ENCODE measurements around the gene MUC4.

Gene MUC4

DNA sequence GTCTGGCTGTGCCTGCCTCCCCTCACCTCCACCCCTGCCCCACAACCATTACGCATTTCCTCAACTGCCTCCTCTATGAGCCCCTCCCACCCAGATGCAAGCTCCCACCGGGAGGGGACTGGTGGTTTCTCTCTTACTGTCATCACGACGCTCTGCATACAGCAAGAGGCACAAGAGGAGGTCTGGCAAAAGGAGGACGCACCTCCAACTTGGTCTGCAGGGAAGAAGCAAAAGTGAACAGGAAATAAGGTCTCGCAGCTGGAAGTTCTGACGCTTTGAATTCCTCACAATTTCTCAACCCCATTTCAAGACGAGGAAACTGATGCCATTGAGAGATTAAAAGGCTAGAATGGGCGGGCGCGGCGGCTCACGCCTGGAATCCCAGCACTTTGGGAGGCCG lies 42.3 kb upstream of the MUC4 start:
- H3K4me3 ChIP-seq, result no peak overlapping the region
- no peak for DNase-seq (ENCODE audit: low read depth, low spot score)
- no peak overlapping the region for H3K9ac ChIP-seq (ENCODE audit: insufficient read length)
- no peak overlapping the region for H3K27ac ChIP-seq
- H3K9me3 ChIP-seq (ENCODE audit: low read depth, low read length), result no peaks in the 10 kb centered on the region
- TF ChIP-seq FOXP2 (optimal IDR thresholded peaks at IDR 0.05; ENCODE audit: control extremely low read depth, extremely low read length, insufficient read depth) (no peak), POLR2AphosphoS5 (IDR thresholded peaks at IDR 0.05; ENCODE audit: borderline replicate concordance, low read depth, low read length) (no peak)
- H3K36me3 ChIP-seq (ENCODE audit: insufficient read depth, low read length), result no peaks in the 10 kb centered on the region

DNA sequence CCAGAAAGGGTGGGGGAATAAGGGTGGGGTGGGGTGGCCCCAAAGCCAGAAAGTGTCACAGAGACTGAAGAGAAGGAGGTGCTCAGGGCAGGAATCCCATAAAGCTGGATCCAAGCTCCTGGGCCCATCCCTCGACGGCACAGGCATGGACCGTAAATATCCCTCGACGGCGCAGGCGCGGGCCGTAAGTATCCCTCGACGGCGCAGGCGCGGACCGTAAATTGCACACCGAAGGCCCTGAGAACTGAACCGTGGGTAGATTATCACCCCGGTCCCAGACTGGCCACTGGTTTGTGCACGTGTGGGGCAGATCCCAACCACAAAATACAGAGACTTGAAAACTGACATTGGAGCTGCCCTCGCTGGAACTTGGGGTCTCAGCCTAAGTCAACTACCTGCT lies 41.3 kb upstream of the MUC4 start:
- Histone ChIP-seq H3K9me3 (ENCODE audit: low read depth, low read length) (no peaks in the 10 kb centered on the region), H3K36me3 (ENCODE audit: insufficient read depth, low read length) (no peaks in the 10 kb centered on the region), H3K9ac (ENCODE audit: insufficient read length) (no peak overlapping the region), H3K27ac (no peak overlapping the region), H3K4me3 (no peak overlapping the region)
- no peak for DNase-seq (ENCODE audit: low read depth, low spot score)
- TF ChIP-seq FOXP2 (optimal IDR thresholded peaks at IDR 0.05; ENCODE audit: control extremely low read depth, extremely low read length, insufficient read depth) (no peak), EZH2 (IDR thresholded peaks at IDR 0.05) (no peak), POLR2AphosphoS5 (IDR thresholded peaks at IDR 0.05; ENCODE audit: borderline replicate concordance, low read depth, low read length) (no peak)

DNA sequence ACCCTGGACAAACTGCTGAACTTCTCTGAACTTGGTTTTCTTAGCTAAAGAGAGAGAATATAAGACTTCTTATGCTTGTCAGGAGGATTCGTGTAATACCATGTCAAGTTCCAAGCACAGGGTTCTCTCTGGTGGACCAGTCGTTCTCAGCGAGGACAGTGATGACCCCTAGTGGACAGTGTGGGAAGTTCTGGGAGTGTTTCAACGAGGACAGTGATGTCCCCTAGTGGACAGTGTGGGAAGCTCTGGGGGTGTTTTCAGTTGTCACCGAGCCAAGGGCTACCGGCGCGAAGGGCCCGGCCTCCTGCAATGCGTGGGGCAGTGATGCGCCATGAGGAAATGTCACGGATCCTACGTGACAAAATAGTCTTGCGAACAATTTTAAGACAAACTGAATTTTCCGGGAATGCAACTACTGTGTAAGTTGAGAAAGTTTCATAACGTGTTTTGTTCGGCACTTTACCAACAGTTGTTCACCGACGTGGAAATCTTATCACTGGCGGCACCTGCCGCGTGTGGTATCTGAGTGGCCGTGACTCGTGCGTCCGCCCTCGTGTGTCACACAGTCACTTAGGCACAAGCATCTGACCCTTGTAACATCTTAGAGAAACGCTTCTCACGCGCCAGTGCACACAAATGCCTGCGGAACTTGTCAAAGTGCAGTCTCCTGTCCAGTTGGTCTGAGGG lies 39.3 kb upstream of the MUC4 start:
- Histone ChIP-seq H3K9me3 (ENCODE audit: low read depth, low read length) (no peaks in the 10 kb centered on the region), H3K36me3 (ENCODE audit: insufficient read depth, low read length) (no peaks in the 10 kb centered on the region), H3K4me3 (0 out of 2 replicates have a peak overlapping the region, but pooled peaks have one; percentile 4), H3K27ac (no peak overlapping the region), H3K9ac (ENCODE audit: insufficient read length) (no peak overlapping the region)
- peak; percentile 92 for DNase-seq (ENCODE audit: low read depth, low spot score)
- 0 out of 2 replicates have a peak, but pooled peaks have one; percentile 17 for TF ChIP-seq POLR2AphosphoS5 (IDR thresholded peaks at IDR 0.05; ENCODE audit: borderline replicate concordance, low read depth, low read length)
- no peak for TF ChIP-seq FOXP2 (optimal IDR thresholded peaks at IDR 0.05; ENCODE audit: control extremely low read depth, extremely low read length, insufficient read depth)

DNA sequence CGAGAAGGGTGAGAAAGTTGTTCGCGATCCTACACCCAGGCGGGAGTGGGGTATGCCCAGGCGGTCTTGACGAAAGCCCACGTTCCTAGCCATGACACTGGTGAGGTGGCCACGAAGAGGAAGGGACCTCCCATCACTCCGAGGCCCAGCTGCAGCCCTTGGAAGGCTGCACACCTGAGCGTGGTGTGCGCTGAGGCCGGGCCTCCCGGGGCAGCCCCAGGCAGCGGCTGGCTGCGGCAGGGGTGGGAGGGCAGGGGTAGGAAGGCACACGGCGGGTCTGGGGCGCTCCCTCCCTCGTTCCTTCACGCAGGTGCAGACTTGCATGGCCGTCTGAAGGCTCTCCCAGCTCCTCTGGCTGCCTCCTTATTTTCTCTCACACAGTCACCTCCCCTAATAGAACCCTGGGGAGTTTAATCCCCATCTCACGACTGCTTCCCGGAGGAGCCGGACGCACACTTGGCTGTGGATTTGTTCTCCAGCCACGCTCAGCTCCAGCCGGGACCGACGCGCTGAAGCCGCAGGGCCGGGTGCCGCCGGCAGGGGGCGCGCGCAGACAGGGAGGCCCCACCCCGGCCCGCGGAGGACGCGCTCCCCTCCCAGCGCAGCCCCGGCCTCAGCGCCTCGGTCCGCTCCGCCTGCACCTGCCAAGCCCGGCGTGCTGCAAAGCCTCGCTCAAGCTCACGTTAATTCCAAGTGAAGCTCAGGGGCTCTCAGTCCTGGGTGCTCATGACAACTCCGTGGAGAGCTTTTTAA lies 37.8 kb upstream of the MUC4 start:
- H3K4me3 ChIP-seq, result no peak overlapping the region
- no peak for TF ChIP-seq EZH2 (IDR thresholded peaks at IDR 0.05)
- TF ChIP-seq POLR2AphosphoS5 (IDR thresholded peaks at IDR 0.05; ENCODE audit: borderline replicate concordance, low read depth, low read length), result no peak
- no peak for DNase-seq (ENCODE audit: low read depth, low spot score)
- H3K9me3 ChIP-seq (ENCODE audit: low read depth, low read length), result no peaks in the 10 kb centered on the region
- no peak overlapping the region for H3K27ac ChIP-seq
- no peaks in the 10 kb centered on the region for H3K36me3 ChIP-seq (ENCODE audit: insufficient read depth, low read length)
- no peak overlapping the region for H3K9ac ChIP-seq (ENCODE audit: insufficient read length)

DNA sequence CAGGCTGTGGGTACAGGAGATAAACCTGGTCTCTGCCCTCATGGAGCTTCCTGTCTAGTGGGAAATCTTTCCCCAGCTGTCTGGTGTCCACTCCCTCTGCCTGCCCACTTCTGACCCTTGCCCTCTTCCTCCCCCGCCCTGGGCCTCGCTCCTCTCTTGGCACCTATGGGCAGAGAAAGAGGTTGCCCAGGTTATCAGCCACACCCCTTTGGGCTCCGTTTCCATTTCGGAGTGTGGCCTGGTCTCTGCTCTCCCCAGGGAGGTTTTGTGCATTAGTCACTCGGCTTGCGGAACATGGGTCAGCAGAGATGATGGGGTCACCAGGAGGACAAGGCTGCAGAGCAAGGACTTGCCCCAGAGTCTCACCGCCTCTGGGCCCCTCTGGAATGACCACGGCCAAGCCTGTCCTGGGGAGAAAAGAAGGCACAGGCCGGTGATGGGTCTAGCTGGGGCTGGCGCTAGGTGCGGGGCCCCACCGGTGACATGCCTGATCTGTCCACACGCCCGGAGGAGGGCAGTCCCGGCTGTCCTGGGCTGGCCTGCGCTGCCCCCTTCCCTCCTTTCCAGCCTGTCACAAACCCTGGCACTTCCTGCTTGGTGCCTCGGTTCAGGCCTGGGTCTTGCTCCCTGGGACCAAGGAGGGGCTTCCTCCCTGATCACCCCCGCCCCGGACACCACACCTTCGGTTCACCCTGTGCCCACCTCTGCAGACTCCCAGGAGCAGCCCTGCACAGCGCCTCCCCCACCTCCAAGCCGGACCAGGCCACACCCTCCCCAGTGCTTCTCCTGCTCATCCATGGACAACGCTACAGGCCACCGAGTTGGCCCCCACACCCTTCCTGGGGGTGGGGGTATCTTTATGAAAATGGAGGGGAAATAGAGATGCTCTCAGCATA lies 35.6 kb upstream of the MUC4 start:
- TF ChIP-seq FOXP2 (optimal IDR thresholded peaks at IDR 0.05; ENCODE audit: control extremely low read depth, extremely low read length, insufficient read depth) (no peak), EZH2 (IDR thresholded peaks at IDR 0.05) (no peak), POLR2AphosphoS5 (IDR thresholded peaks at IDR 0.05; ENCODE audit: borderline replicate concordance, low read depth, low read length) (no peak)
- no peak overlapping the region for H3K9ac ChIP-seq (ENCODE audit: insufficient read length)
- DNase-seq (ENCODE audit: low read depth, low spot score), result no peak

DNA sequence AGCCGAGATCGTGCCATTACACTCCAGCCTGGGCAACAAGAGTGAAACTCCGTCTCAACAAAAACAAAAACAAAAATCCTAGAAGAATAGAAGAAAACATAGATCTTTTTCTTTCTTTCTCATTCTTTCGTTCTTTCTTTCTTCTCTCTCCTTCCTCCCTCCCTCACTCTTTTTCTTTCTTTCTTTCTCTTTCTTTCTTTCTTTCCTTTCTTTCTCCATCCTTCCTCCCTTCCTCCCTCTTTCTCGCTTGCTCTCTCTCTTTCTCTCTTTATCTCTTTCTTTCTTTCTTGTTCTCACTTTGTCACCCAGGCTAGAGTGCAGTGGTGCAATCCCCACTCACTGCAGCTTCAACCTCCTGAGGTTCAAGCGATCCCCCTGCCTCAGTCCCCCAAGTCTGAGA lies 33.8 kb upstream of the MUC4 start:
- no peak for TF ChIP-seq POLR2AphosphoS5 (IDR thresholded peaks at IDR 0.05; ENCODE audit: borderline replicate concordance, low read depth, low read length)
- TF ChIP-seq EZH2 (IDR thresholded peaks at IDR 0.05), result no peak
- TF ChIP-seq FOXP2 (optimal IDR thresholded peaks at IDR 0.05; ENCODE audit: control extremely low read depth, extremely low read length, insufficient read depth), result no peak
- no peak overlapping the region; the same call in 1 of the 2 replicates for H3K27ac ChIP-seq
- no peak for DNase-seq (ENCODE audit: low read depth, low spot score)
- no peak overlapping the region for H3K4me3 ChIP-seq
- no peak overlapping the region for H3K9ac ChIP-seq (ENCODE audit: insufficient read length)
- H3K9me3 ChIP-seq (ENCODE audit: low read depth, low read length), result no peaks in the 10 kb centered on the region
- H3K36me3 ChIP-seq (ENCODE audit: insufficient read depth, low read length), result no peaks in the 10 kb centered on the region

More for the DNA sequence above, 35.6 kb upstream of the MUC4 start:
- Histone ChIP-seq H3K27ac (no peak overlapping the region), H3K36me3 (ENCODE audit: insufficient read depth, low read length) (no peaks in the 10 kb centered on the region), H3K9me3 (ENCODE audit: low read depth, low read length) (no peaks in the 10 kb centered on the region), H3K4me3 (no peak overlapping the region)

DNA sequence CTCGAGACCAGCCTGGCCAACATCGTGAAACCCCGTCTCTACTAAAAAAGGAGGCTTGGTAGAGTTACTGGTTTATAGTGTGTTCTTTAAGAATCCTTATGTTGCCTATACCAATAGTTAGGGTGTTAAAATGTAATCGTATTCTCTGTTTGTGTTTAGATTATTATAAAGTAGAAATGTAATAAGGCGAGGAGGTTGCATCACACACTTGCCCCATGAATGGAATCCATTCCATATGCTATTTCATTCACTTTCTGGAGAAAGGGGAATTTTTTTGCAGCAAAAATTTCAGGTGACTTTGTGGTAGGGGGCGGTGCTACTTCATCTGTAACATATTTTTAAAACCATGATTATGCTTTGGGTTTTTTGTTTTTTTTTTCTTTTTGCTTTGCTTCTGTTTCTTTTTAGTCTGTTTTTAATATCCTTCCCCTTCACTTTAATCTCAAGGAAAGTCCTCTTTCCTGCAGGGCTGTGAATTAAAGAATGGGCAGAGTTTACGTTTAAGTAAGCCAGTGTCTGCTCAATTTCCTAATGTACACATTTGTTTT lies 33.0 kb upstream of the MUC4 start:
- H3K4me3 ChIP-seq, result no peak overlapping the region
- H3K9me3 ChIP-seq (ENCODE audit: low read depth, low read length), result no peaks in the 10 kb centered on the region
- TF ChIP-seq EZH2 (IDR thresholded peaks at IDR 0.05) (no peak), FOXP2 (optimal IDR thresholded peaks at IDR 0.05; ENCODE audit: control extremely low read depth, extremely low read length, insufficient read depth) (no peak), POLR2AphosphoS5 (IDR thresholded peaks at IDR 0.05; ENCODE audit: borderline replicate concordance, low read depth, low read length) (no peak)
- no peaks in the 10 kb centered on the region for H3K36me3 ChIP-seq (ENCODE audit: insufficient read depth, low read length)
- peak; percentile 16 for DNase-seq (ENCODE audit: low read depth, low spot score)
- H3K9ac ChIP-seq (ENCODE audit: insufficient read length), result peak overlapping the region; percentile 40
- peak overlapping the region; percentile 84 for H3K27ac ChIP-seq

All from SK-N-MC (cell line).